SH-SY5Y (cell line): Measurements from ENCODE around the gene TRABD2B.

Experiments used
- GATA2 ChIP-seq: IDR thresholded peaks from 2 replicates; pipeline ENCODE4 v1.6.1; 2011; ENCODE audit warnings: mild to moderate bottlenecking, low read depth, low read length
- GATA3 ChIP-seq: IDR thresholded peaks from 2 replicates; pipeline ENCODE4 v1.6.1; 2011; ENCODE audit warnings: low read depth, mild to moderate bottlenecking, low read length, moderate library complexity

Gene TRABD2B

GRCh38 chr1:47975302-47975921, 21.8 kb downstream of the TRABD2B start:
- TF ChIP-seq GATA2 (no peak), GATA3 (no peak)

DNA sequence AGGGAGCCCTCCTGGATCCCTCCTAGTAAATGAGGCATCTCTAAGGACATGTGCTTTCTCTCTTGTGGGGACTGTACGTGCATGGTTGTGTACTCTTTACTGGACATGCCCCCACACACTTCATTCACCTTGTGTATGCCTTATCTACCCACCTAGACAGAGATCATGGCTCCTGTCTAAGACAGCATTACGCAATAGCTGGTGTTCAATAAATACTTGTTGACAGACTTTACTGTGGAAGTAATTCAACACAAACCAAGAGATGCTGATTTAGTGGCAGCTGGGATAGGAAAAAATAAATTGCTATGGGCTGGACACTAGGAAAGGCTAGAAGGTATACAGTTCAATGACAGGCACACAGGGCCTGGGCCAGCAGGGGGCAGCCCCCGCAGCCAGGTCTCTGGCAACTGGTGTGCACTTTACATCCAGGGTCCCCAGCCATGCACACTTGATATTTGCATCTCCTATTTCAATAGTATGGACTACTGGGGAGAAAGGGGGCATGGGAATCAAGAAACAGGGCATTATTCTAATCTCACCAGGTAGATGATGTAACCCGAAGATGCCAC, 24.2 kb downstream of the TRABD2B start:
- TF ChIP-seq GATA3: no peak
- TF ChIP-seq GATA2: no peak

GRCh38 chr1:47971385-47972160, 25.6 kb downstream of the TRABD2B start:
- no peak for TF ChIP-seq GATA3
- TF ChIP-seq GATA2: no peak

GRCh38 chr1:47970882-47971281, 26.3 kb downstream of the TRABD2B start:
- TF ChIP-seq GATA3: peak; percentile 84
- TF ChIP-seq GATA2: peak; percentile 90

- TF ChIP-seq GATA2 (no peak), GATA3 (no peak)
Measured at GRCh38 chr1:47969478-47969877, 27.7 kb downstream of the TRABD2B start.

- TF ChIP-seq GATA3 (no peak), GATA2 (no peak)
Measured at GRCh38 chr1:47968556-47968888, 28.7 kb downstream of the TRABD2B start.

- TF ChIP-seq GATA3 (no peak), GATA2 (no peak)
Measured at GRCh38 chr1:47967864-47968555, 29.2 kb downstream of the TRABD2B start.

- TF ChIP-seq GATA2 (no peak), GATA3 (no peak)
Measured at GRCh38 chr1:47965816-47966215, 31.4 kb downstream of the TRABD2B start.

GRCh38 chr1:47964636-47965035, 32.5 kb downstream of the TRABD2B start:
- TF ChIP-seq GATA2 (no peak), GATA3 (no peak)

DNA sequence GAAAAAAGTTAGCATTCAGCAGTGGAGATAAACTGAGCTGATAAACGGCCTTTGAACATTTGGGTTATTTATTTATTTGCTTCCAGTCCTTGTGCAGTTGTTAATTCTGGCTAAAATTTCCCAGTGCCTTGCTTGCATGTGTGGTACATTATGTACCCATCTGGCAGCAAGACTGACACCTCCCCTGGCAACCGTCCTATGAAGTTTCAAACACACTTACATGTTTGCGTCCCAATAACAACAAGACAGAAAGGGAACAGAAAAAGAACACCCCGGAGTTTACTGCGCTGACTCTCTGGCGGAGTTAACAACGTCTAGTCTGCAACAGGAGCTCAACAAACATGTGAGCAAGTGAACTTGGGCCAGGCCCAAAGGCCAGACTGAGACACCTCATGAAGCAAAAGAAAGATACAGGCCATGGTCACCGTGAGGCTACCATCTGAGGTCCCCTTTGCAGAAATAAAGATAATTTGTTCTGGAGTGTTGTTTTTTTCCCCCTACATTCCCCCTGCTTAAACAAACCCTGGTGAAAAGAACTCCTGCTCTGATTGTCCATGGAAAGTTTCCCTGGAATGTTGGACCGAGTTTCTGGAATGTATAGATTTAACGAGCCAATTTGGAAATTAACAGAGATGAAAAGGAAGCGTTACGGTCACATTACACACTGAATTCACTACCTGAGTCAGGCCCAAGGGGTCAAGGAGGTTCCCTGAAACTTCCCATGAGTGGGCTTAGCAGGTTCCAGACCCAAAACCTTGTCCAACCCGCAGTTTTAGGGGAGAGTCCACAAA, 33.4 kb downstream of the TRABD2B start:
- TF ChIP-seq GATA2: no peak
- no peak for TF ChIP-seq GATA3

DNA sequence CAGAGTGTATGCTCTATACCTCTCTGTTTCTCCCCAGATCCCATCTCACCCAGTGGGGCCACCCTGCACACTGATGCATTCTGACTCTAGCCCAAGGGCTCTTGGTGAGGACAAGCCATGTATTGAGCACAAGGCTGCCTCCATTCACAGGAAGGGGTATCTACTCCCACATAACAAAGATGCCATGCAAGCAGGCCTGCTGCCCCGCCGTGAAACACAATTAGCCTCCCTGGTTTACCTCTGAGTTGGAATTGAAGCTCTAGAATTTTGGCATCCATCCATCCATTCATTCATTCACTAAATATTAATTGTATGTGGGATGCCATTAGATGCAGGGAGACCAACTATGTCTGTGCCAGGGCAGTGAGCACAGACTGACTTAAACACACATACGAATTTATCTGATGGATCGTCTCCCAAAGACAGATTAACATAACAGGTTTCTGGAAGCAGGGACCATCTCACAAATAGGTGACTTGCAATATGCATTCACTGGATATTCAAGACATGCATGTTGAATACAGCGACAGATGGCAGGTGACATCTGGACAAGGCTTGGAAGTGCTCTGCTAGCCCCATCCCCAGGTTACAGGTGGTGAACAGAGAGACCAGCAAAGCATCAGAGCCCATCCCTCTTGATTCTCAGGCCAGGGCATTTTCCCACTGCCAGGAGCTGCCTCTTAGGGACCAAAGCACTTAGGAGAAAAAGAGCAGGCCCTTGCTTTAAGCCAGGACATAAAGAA, 34.3 kb downstream of the TRABD2B start:
- TF ChIP-seq GATA3 (no peak), GATA2 (no peak)

DNA sequence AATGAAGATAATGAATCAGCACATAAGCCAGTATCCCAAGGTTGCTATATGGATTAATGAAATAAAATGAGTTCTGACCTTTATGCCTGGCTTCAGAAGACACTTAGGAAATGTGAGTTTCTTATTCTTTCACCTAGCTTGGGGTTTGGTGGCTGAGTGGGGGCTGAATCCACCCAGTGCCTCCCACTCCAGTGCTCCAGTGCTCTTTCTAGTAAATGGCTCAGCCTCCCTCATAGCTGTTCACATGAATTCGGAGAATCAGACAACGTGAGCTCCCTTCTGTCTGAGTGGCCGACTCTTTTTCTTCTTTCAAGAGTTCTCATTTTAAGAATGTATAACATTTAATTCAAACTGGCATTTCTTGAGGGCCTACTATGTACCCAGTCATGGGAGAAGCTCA, 43.5 kb downstream of the TRABD2B start:
- TF ChIP-seq GATA3 (no peak), GATA2 (no peak)

DNA sequence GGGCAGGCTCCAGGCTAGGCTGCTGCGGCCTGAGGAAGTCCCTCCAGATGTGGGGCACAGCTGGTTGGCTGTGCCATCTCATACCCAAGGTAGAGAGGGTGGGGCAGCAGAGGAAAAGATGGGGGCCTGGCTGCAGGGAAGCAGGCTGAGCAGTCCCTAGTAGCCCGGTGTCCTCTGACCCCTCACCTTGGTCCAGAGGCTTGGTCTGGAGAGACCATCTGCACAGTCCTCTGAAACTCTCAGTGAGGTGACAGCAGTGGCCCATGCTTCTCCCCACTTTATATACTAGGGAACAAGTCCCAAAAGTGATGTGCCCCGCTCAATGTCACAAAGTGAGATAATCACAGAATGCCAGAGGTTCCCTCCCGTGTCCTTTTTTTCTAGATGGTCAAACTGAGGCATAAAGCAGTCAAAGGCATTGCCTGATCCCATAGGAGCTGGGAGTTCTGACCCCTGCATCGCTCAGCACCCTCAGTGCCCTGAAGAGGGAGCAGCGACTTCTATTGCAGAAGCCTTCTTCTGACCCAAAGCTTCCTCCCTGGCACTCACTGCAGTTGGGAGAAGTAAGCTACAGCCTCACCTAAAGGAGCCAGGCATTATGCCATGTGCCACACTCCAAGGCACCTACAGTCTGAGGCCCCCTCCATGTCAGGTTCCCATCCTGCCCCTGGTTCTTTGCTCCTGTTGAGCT, 45.5 kb downstream of the TRABD2B start:
- TF ChIP-seq GATA2 (no peak), GATA3 (no peak)

DNA sequence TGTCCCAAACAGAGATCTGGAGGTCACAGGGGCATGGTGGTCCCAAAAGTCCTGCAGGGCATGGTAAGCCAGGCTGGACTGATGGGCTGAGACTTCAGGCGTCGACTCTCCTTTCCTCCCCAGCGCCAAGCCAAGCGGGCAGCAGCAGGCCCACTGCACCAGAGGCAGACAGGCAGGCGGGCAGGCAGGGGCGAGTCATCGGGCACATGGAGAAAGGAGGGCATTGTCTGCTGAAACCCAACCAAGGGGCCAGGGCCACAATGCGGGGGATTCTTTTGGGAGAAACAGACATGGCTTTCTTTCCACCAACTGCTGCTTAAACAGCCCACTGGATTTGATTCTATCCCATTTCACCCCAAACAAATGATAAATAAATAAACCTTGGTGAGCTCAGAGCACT, 46.2 kb downstream of the TRABD2B start:
- TF ChIP-seq GATA3 (no peak), GATA2 (no peak)
